Measurements from ENCODE around the gene TMPRSS4. TPM values are rescaled to one million over a fixed set of nuclear protein-coding genes. Genes with fewer than 3 reads are reported as not detected.

The TMPRSS4 gene, protein sequence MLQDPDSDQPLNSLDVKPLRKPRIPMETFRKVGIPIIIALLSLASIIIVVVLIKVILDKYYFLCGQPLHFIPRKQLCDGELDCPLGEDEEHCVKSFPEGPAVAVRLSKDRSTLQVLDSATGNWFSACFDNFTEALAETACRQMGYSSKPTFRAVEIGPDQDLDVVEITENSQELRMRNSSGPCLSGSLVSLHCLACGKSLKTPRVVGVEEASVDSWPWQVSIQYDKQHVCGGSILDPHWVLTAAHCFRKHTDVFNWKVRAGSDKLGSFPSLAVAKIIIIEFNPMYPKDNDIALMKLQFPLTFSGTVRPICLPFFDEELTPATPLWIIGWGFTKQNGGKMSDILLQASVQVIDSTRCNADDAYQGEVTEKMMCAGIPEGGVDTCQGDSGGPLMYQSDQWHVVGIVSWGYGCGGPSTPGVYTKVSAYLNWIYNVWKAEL
- total RNA-seq (under 1 TPM in 1 of 2 donors, not detected in 1; 0.96 TPM), polyA plus RNA-seq (1 to 10 TPM in 1 of 2 donors, not detected in 1; 6.5 TPM)
- long read RNA-seq, donor 1: 0 reads
- long read RNA-seq, donor 2: 0 reads

- Histone ChIP-seq H3K27me3 (ENCODE audit: control insufficient read depth in 1 of 2, insufficient read depth in 2 of 2, low read length in 1 of 2) (no peaks in the 10 kb centered on the region), H3K27ac (ENCODE audit: low read depth in 1 of 2, low read length in 2 of 2) (no peak within 1 kb of the TSS), H3K4me1 (ENCODE audit: control insufficient read depth in 1 of 2, insufficient read depth in 2 of 2, low read length in 2 of 2) (no peaks in the 10 kb centered on the region), H3K4me3 (ENCODE audit: low read length in 2 of 2) (no peak within 1 kb of the TSS), H3K36me3 (ENCODE audit: control insufficient read depth in 1 of 2, insufficient read depth in 2 of 2, low read length in 1 of 2) (no peaks in the 10 kb centered on the region), H3K9me3 (ENCODE audit: control insufficient read depth, low read length) (no peaks in the 10 kb centered on the region)
- intact Hi-C loops (cut with DNase I): no loop called here
- 87% methylated on average over 7 of the region's 7 CpGs for WGBS, 2 donors
- DNase-seq (peak in 1 of 2 donors; percentile 40), ATAC-seq (ENCODE audit: low FRiP score) (no peak)
Measured at GRCh38 chr11:118076754-118077281, at the start of gene TMPRSS4. TSS of gene TMPRSS4 (plus strand) at chr11:118077078. CDS start at chr11:118077303, 225 bp downstream.

- Histone ChIP-seq H3K36me3 (ENCODE audit: control insufficient read depth in 1 of 2, insufficient read depth in 2 of 2, low read length in 1 of 2) (no peaks in the 10 kb centered on the region), H3K27ac (ENCODE audit: low read depth in 1 of 2, low read length in 2 of 2) (no peak overlapping the region), H3K4me1 (ENCODE audit: control insufficient read depth in 1 of 2, insufficient read depth in 2 of 2, low read length in 2 of 2) (no peaks in the 10 kb centered on the region), H3K9me3 (ENCODE audit: control insufficient read depth, low read length) (no peaks in the 10 kb centered on the region), H3K27me3 (ENCODE audit: control insufficient read depth in 1 of 2, insufficient read depth in 2 of 2, low read length in 1 of 2) (no peaks in the 10 kb centered on the region), H3K4me3 (ENCODE audit: low read length in 2 of 2) (no peak overlapping the region)
- 76 to 82% methylated on average over 4 of the region's 4 CpGs for WGBS, 2 donors
- no peak for ATAC-seq (ENCODE audit: low FRiP score)
- intact Hi-C loops (cut with DNase I): no loop called here
- no peak for DNase-seq
Measured at GRCh38 chr11:118027694-118028093, 49.2 kb upstream of the TMPRSS4 start.

- Histone ChIP-seq H3K4me3 (ENCODE audit: low read length in 2 of 2) (no peak overlapping the region), H3K27ac (ENCODE audit: low read depth in 1 of 2, low read length in 2 of 2) (no peak overlapping the region), H3K36me3 (ENCODE audit: control insufficient read depth in 1 of 2, insufficient read depth in 2 of 2, low read length in 1 of 2) (no peaks in the 10 kb centered on the region), H3K4me1 (ENCODE audit: control insufficient read depth in 1 of 2, insufficient read depth in 2 of 2, low read length in 2 of 2) (no peaks in the 10 kb centered on the region), H3K9me3 (ENCODE audit: control insufficient read depth, low read length) (no peaks in the 10 kb centered on the region), H3K27me3 (ENCODE audit: control insufficient read depth in 1 of 2, insufficient read depth in 2 of 2, low read length in 1 of 2) (no peaks in the 10 kb centered on the region)
- ATAC-seq (ENCODE audit: low FRiP score): no peak
- 51 to 55% methylated on average over 3 of the region's 3 CpGs for WGBS, 2 donors
- DNase-seq: no peak
- intact Hi-C loops (cut with DNase I): no loop called here
Measured at GRCh38 chr11:118028626-118029025, 48.3 kb upstream of the TMPRSS4 start.

GRCh38 chr11:118033443-118033842, 43.4 kb upstream of the TMPRSS4 start:
- no peak overlapping the region for H3K4me3 ChIP-seq (ENCODE audit: low read length in 2 of 2)
- H3K36me3 ChIP-seq (ENCODE audit: control insufficient read depth in 1 of 2, insufficient read depth in 2 of 2, low read length in 1 of 2): no peaks in the 10 kb centered on the region
- ATAC-seq (ENCODE audit: low FRiP score) (no peak), DNase-seq (no peak)
- no peaks in the 10 kb centered on the region for H3K4me1 ChIP-seq (ENCODE audit: control insufficient read depth in 1 of 2, insufficient read depth in 2 of 2, low read length in 2 of 2)
- 80 to 82% methylated on average over 4 of the region's 4 CpGs for WGBS, 2 donors
- intact Hi-C loops (cut with DNase I): no loop called here
- no peak overlapping the region for H3K27ac ChIP-seq (ENCODE audit: low read depth in 1 of 2, low read length in 2 of 2)
- no peaks in the 10 kb centered on the region for H3K9me3 ChIP-seq (ENCODE audit: control insufficient read depth, low read length)
- no peaks in the 10 kb centered on the region for H3K27me3 ChIP-seq (ENCODE audit: control insufficient read depth in 1 of 2, insufficient read depth in 2 of 2, low read length in 1 of 2)

GRCh38 chr11:118042141-118042540, 34.7 kb upstream of the TMPRSS4 start:
- DNase-seq (no peak), ATAC-seq (ENCODE audit: low FRiP score) (no peak)
- intact Hi-C loops (cut with DNase I): no loop called here
- no peaks in the 10 kb centered on the region for H3K27me3 ChIP-seq (ENCODE audit: control insufficient read depth in 1 of 2, insufficient read depth in 2 of 2, low read length in 1 of 2)
- no peaks in the 10 kb centered on the region for H3K4me1 ChIP-seq (ENCODE audit: control insufficient read depth in 1 of 2, insufficient read depth in 2 of 2, low read length in 2 of 2)
- no peak overlapping the region for H3K27ac ChIP-seq (ENCODE audit: low read depth in 1 of 2, low read length in 2 of 2)
- H3K9me3 ChIP-seq (ENCODE audit: control insufficient read depth, low read length): no peaks in the 10 kb centered on the region
- H3K36me3 ChIP-seq (ENCODE audit: control insufficient read depth in 1 of 2, insufficient read depth in 2 of 2, low read length in 1 of 2): no peaks in the 10 kb centered on the region
- 77 to 83% methylated on average over 1 of the region's 1 CpG for WGBS, 2 donors
- H3K4me3 ChIP-seq (ENCODE audit: low read length in 2 of 2): no peak overlapping the region

DNA sequence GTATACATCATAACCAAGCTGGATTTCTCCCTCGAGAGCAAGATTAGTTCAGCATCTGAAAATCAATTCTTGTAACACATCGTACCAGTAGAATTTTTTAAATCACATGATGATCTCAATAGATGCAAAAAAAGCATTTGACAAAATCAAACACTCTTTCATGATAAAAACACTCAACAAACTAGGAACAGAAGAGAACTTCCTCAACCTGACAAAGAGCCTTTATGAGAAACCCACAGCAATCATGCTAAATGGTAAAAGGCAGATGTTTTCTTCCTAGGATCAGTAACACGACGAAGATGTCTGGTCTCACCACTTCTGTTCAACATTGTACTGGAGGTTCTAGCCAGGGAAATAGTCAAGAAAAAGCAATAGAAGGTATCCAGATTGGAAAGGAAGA, 34.1 kb upstream of the TMPRSS4 start:
- Histone ChIP-seq H3K4me3 (ENCODE audit: low read length in 2 of 2) (no peak overlapping the region), H3K36me3 (ENCODE audit: control insufficient read depth in 1 of 2, insufficient read depth in 2 of 2, low read length in 1 of 2) (no peaks in the 10 kb centered on the region), H3K27me3 (ENCODE audit: control insufficient read depth in 1 of 2, insufficient read depth in 2 of 2, low read length in 1 of 2) (no peaks in the 10 kb centered on the region), H3K27ac (ENCODE audit: low read depth in 1 of 2, low read length in 2 of 2) (no peak overlapping the region), H3K9me3 (ENCODE audit: control insufficient read depth, low read length) (no peaks in the 10 kb centered on the region), H3K4me1 (ENCODE audit: control insufficient read depth in 1 of 2, insufficient read depth in 2 of 2, low read length in 2 of 2) (no peaks in the 10 kb centered on the region)
- intact Hi-C loops (cut with DNase I): no loop called here
- no peak for ATAC-seq (ENCODE audit: low FRiP score)
- WGBS, 2 donors: 56 to 61% methylated on average over 4 of the region's 4 CpGs
- no peak for DNase-seq

- Histone ChIP-seq H3K36me3 (ENCODE audit: control insufficient read depth in 1 of 2, insufficient read depth in 2 of 2, low read length in 1 of 2) (no peaks in the 10 kb centered on the region), H3K27ac (ENCODE audit: low read depth in 1 of 2, low read length in 2 of 2) (no peak overlapping the region), H3K4me1 (ENCODE audit: control insufficient read depth in 1 of 2, insufficient read depth in 2 of 2, low read length in 2 of 2) (no peaks in the 10 kb centered on the region), H3K4me3 (ENCODE audit: low read length in 2 of 2) (no peak overlapping the region), H3K9me3 (ENCODE audit: control insufficient read depth, low read length) (no peaks in the 10 kb centered on the region), H3K27me3 (ENCODE audit: control insufficient read depth in 1 of 2, insufficient read depth in 2 of 2, low read length in 1 of 2) (no peaks in the 10 kb centered on the region)
- intact Hi-C loops (cut with DNase I): no loop called here
- DNase-seq (no peak), ATAC-seq (ENCODE audit: low FRiP score) (no peak)
- WGBS, 2 donors: 65 to 71% methylated on average over 2 of the region's 2 CpGs
Measured at GRCh38 chr11:118045191-118045590, 31.7 kb upstream of the TMPRSS4 start.

DNA sequence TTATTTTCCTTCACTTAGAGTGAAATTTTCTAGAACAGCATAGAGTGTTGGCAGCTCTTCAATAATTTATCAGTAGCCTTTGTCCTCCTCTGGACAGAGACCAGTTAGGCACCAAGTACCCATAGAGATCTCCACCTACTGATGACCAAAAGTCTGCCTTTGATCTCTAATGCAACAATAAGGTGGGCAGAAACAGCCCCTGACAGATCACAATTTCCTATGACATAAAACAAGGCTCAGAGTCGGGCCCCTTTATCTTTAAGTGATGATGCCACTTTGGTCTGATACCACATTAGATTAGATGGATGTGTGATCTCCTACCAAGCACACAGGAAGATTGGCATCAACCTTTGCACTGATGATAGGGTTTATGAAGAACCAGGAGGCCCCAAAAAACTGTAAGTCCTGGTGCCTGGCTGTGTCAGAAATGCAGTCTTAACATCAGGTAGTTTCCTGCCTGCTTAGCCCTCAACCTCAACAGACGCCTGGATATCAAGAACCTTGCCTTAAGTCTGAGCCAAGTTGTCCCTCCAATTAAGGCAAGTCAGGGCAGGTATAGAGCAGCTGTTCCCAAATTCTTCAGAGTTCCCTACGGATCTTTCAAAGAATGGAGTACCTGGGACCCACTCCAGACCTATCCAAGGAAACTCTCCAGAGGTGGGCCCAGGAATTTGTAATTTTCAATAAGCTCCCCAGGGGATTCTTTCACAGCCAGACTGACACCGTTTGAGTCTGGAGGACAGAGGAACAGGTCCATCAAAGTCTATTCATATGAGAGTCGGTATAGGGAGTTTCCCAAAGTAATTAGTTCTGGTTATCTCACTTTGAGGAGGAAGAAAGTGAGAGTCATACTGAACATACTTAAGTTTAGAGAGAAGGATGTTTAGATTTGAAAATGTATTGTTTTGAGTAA, 30.6 kb upstream of the TMPRSS4 start:
- H3K36me3 ChIP-seq (ENCODE audit: control insufficient read depth in 1 of 2, insufficient read depth in 2 of 2, low read length in 1 of 2): no peaks in the 10 kb centered on the region
- no peaks in the 10 kb centered on the region for H3K9me3 ChIP-seq (ENCODE audit: control insufficient read depth, low read length)
- ATAC-seq (ENCODE audit: low FRiP score) (no peak), DNase-seq (no peak)
- 48 to 50% methylated on average over 5 of the region's 5 CpGs for WGBS, 2 donors
- no peak overlapping the region for H3K4me3 ChIP-seq (ENCODE audit: low read length in 2 of 2)
- no peak overlapping the region for H3K27ac ChIP-seq (ENCODE audit: low read depth in 1 of 2, low read length in 2 of 2)
- intact Hi-C loops (cut with DNase I): no loop called here
- no peaks in the 10 kb centered on the region for H3K27me3 ChIP-seq (ENCODE audit: control insufficient read depth in 1 of 2, insufficient read depth in 2 of 2, low read length in 1 of 2)
- H3K4me1 ChIP-seq (ENCODE audit: control insufficient read depth in 1 of 2, insufficient read depth in 2 of 2, low read length in 2 of 2): no peaks in the 10 kb centered on the region

All from aorta (tissue), 5 donors.